ENCODE results near the gene FBLIM1.

FBLIM1 gene

DNA sequence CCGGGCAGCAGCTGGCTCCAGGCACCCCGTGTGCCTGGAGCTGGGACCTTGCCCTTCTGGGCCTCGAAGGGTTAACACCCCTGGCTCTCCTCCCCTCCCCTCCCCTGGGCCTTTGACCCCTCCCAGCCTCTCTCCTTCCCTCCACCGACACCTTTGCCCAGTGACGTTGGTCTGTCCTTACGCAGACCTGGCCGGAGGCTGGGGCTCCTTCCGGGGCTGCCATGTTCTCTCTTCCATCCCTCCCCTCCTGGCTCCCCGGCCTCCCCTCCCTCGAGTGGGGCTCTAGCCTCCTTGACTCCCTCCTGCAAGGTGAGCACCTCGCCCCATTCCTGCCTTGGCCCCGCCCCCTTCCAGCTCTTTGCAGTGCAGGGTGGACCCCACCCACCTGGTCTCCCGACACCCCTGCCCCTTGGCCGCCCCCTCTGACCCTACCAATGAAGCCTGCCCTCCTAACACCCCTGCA, 16.2 kb upstream of the FBLIM1 start, which contains the start of gene TMEM82:
Gene TMEM82, plus strand, starts transcription at position 161 of the 463 bp plus-strand sequence. Its CDS starts 61 bp downstream, at position 222.
- TF ChIP-seq, protein P1, sequence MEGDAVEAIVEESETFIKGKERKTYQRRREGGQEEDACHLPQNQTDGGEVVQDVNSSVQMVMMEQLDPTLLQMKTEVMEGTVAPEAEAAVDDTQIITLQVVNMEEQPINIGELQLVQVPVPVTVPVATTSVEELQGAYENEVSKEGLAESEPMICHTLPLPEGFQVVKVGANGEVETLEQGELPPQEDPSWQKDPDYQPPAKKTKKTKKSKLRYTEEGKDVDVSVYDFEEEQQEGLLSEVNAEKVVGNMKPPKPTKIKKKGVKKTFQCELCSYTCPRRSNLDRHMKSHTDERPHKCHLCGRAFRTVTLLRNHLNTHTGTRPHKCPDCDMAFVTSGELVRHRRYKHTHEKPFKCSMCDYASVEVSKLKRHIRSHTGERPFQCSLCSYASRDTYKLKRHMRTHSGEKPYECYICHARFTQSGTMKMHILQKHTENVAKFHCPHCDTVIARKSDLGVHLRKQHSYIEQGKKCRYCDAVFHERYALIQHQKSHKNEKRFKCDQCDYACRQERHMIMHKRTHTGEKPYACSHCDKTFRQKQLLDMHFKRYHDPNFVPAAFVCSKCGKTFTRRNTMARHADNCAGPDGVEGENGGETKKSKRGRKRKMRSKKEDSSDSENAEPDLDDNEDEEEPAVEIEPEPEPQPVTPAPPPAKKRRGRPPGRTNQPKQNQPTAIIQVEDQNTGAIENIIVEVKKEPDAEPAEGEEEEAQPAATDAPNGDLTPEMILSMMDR (conservative IDR thresholded peaks at IDR 0.05), result no peak
- H3K27ac ChIP-seq, result no peak within 1 kb of the TSS

DNA sequence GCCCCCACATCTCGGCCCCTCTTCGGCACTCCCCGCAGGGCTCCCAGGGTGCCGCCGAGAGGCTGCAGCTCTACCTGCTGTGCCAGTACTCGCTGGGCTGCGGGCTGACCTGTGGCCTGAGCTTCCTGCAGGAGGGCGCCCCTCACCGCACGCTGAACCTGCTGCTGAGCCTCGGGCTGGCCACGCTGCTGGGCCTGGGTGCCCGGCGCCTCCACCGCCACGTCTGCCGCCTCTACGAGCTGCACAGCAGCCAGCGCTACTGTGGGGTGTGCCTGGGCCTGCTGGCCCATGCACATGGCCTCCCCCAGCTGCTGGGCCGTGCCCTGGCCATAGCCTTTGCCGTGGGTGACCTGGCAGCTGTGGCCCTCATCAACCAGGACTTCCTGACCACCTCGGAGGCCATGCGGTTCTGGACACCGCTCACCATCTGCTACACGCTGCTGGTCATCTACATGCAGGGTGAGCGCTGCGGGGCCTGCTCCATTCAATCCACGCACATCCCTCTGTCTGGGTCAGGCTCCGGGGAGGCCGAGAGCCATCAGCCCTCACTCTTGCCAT, 14.4 kb upstream of the FBLIM1 start:
- TF ChIP-seq, protein P1 (conservative IDR thresholded peaks at IDR 0.05), result no peak

DNA sequence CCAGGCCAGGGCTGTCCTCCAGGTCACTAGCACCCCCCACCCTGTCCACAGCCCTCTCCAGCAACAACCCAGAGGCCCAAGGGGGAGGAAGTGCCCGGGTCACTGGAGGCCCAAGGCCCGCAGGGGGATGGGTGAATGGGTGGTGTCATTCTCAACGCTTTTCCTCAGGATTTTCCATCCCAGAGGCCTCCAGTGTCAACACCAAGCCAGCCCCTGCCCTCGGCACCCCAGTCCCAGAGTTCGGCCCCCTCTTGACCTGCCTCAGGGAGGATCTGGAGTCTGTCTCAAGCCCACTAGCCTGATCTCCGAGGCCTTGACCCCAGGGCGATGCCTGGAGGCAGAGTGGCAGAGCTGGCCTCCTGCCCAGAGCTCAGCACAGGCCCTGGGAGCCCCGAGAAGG, 11.2 kb upstream of the FBLIM1 start:
- TF ChIP-seq, protein P1 (conservative IDR thresholded peaks at IDR 0.05), result no peak

More for the DNA sequence above, 14.4 kb upstream of the FBLIM1 start:
- no peak overlapping the region for H3K27ac ChIP-seq

DNA sequence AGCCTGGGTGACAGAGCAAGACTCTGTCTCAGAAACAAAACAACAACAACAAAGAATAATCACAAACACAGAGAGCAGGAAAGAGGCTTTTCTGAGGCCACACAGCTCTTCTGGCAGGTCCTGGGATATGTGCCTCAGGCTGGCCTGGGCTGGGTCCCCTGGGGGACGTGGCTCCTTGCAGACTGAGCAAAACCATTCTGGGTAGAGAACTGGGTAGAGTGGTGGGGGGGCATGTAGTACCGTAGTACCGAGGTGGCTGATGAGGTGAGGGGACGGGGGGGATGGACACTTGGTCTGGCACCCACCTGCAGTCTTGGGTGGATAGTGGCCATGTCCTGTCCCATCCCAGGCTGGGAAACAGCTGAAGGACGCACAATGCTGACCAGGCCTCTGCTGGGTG, 10.3 kb upstream of the FBLIM1 start:
- TF ChIP-seq, protein P1 (conservative IDR thresholded peaks at IDR 0.05), result no peak
- no peak overlapping the region for H3K27ac ChIP-seq

More for the DNA sequence above, 11.2 kb upstream of the FBLIM1 start:
- H3K27ac ChIP-seq, result no peak overlapping the region

DNA sequence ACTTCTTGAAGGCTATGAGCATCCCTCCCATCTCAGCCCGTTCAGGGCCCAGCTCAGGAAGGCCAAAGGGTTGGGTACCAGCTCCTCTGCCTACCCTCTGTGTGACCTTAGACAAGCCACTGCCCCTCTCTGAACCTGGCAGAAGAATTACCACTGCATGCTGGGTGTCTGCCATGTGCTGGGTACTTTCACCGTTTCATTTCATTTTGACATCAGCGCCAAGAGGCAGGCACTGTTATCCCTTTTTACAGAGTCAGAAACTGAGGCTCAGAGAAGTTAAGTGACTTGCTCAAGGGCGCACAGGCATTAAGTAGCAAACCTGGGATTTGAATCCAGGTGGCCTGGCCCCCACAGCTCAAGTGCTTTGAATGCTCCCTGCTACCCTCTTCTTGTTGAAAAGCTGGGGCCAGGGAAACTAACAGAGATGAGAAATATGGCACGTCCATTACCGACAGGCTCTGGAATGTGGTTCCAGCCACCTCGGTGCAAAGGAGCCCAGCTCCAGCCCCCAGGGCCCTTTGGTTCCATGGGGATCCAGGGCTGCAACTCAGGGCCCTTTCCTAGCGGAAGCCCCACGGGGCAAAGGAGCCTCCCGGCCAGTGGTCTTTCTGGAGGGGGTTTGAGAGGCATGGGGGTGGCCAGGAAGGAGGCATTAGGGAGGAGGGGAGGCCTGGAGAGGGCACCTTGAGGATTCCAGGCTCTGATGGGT, 9.8 kb upstream of the FBLIM1 start:
- TF ChIP-seq, protein P1 (conservative IDR thresholded peaks at IDR 0.05), result no peak
- no peak overlapping the region for H3K27ac ChIP-seq

DNA sequence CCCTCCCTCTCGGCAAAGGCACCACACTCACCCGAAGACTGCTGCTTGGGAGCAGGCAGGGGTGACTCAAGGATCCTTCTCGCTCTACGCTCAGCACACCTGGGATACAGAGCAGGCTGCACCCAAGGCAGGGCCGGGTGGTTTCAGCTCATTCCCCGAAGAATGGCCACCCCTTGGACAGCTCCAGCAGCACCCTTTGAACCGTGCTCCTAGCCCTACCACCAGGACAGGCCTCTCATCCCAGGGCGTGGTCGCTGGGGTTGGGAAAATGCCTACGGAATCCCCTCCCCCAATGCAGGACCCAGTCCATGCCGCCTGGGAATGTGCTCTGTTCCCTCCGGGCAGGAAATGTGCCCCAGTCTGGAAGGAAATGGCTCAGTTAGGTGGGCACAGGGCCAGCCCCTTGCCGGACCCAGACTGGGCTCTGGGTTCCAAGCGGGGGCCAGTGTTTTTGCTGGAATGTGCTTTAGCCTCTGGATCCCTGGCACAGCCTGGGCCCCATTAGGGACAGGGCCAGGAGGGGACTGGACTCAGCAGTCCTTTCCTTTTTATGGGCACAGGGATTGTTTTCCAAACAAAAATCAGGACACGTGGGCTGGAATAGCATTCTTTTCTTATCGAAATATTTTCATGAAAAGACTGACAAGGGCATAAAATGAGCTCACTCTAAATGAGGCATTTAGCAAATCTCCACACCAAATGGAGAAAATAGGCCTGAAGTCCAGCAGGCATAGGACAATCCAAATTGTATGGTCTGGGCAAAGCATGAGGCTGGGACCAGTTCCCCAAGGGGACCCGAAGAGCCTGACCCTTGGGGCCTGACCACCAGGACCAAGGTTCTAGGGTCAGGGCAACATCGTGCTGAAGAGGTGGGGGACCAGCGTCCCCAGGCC, 8.9 kb upstream of the FBLIM1 start:
- TF ChIP-seq, protein P1 (conservative IDR thresholded peaks at IDR 0.05), result no peak
- H3K27ac ChIP-seq, result no peak overlapping the region

DNA sequence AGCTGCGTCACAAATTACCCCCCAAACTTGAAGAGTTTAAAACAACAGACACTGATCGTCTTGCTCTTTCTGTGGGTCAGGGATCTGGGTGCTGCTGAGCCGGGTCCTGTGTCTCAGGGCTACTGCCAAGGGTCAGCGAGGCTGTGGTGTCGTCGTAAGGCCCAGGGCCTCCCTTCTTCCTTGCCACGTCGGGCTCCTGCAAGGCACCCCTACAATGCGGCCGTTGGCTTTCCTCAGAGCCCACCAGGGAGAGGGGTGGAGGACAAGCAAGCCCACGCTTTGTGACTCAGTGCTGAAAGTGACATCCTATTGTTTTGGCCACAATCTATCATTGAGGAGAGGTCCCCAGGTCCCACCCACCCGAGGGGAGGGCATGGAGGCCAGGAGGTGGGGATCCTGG, 7.7 kb upstream of the FBLIM1 start:
- TF ChIP-seq, protein P1 (conservative IDR thresholded peaks at IDR 0.05), result no peak
- H3K27ac ChIP-seq, result no peak overlapping the region
